ENCODE measurements around the gene FLAD1. TPM values are rescaled to one million over a fixed set of nuclear protein-coding genes. Genes with fewer than 3 reads are reported as not detected.

FLAD1 gene
- total RNA-seq, 1 donor from 2014 or later, result 28.7 TPM

DNA sequence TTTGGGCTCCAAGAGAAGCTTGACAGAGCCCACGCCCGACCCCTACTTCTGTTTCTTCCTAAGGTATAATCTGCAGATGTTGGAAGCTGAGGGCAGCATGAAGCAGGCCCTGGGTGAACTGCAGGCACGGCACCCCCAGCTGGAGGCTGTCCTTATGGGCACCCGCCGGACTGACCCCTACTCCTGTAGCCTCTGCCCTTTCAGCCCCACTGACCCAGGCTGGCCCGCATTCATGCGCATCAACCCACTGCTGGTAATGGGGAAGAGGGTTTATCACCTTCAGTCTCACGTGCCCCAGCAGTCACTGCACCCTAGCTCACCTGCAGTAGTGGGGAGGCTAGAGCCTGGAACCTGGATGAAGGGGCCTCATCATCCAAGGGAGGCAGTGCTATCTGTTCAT is 7.1 kb downstream of the FLAD1 start:
- H3K27ac Mint-ChIP-seq (ENCODE audit: unreplicated experiment), result no peak overlapping the region
- TF ChIP-seq, protein P1, sequence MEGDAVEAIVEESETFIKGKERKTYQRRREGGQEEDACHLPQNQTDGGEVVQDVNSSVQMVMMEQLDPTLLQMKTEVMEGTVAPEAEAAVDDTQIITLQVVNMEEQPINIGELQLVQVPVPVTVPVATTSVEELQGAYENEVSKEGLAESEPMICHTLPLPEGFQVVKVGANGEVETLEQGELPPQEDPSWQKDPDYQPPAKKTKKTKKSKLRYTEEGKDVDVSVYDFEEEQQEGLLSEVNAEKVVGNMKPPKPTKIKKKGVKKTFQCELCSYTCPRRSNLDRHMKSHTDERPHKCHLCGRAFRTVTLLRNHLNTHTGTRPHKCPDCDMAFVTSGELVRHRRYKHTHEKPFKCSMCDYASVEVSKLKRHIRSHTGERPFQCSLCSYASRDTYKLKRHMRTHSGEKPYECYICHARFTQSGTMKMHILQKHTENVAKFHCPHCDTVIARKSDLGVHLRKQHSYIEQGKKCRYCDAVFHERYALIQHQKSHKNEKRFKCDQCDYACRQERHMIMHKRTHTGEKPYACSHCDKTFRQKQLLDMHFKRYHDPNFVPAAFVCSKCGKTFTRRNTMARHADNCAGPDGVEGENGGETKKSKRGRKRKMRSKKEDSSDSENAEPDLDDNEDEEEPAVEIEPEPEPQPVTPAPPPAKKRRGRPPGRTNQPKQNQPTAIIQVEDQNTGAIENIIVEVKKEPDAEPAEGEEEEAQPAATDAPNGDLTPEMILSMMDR (IDR thresholded peaks at IDR 0.05), result no peak
- peaks cover 4% of the 10 kb centered on the region for H3K4me1 Mint-ChIP-seq (ENCODE audit: low read depth)
- H3K4me3 Mint-ChIP-seq (ENCODE audit: unreplicated experiment), result no peak overlapping the region
- H3K9me3 Mint-ChIP-seq (ENCODE audit: low read depth), result no peaks in the 10 kb centered on the region
- peak; percentile 92 for DNase-seq (ENCODE audit: low spot score)
- no peaks in the 10 kb centered on the region for H3K27me3 Mint-ChIP-seq (ENCODE audit: low read depth)
- peaks cover 7% of the 10 kb centered on the region for H3K36me3 Mint-ChIP-seq (ENCODE audit: low read depth)

DNA sequence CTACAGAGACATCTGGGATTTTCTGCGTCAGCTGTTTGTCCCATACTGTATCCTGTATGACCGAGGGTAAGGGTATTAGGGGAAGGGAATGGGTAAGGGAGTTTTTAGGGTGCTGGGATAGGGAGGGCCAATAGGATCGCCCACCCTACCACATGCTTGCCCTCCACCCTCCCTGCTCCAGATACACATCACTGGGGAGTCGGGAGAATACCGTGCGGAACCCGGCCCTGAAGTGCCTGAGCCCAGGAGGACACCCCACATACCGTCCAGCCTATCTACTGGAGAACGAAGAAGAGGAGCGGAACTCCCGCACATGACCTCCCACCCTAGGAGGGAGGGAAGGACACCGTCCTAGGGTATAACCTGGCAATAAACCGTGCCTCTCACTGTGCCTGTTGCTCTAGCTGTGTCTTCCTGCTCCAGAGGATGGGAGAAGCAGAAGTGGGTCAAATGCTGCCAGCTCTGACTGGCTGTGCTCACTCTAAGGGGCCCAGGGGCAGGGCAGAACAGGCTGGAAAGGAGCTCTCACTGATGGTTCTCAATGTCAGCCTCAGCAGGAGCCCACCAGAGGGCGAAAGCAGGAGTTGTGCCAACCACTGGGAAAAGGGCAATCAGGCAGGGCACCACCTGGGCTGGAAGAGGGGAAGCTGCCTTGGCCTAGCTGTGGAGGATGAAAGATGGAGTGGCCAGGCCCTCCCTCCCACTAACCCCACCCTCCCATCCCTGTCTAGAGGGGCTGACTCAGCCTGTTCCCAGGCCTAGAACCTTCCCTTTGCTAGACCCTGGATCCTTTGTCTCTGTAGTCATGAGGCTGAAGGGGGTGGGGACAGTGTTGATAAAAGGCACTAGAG is 9.8 kb downstream of the FLAD1 start:
- TF ChIP-seq, protein P1 (IDR thresholded peaks at IDR 0.05), result peak; percentile 50
- Mint-ChIP-seq H3K36me3 (ENCODE audit: low read depth) (peaks cover 7% of the 10 kb centered on the region), H3K9me3 (ENCODE audit: low read depth) (no peaks in the 10 kb centered on the region), H3K4me1 (ENCODE audit: low read depth) (peaks cover 6% of the 10 kb centered on the region), H3K27me3 (ENCODE audit: low read depth) (no peaks in the 10 kb centered on the region), H3K27ac (ENCODE audit: unreplicated experiment) (no peak overlapping the region), H3K4me3 (ENCODE audit: unreplicated experiment) (no peak overlapping the region)
- DNase-seq (ENCODE audit: low spot score), result peak; percentile 59

DNA sequence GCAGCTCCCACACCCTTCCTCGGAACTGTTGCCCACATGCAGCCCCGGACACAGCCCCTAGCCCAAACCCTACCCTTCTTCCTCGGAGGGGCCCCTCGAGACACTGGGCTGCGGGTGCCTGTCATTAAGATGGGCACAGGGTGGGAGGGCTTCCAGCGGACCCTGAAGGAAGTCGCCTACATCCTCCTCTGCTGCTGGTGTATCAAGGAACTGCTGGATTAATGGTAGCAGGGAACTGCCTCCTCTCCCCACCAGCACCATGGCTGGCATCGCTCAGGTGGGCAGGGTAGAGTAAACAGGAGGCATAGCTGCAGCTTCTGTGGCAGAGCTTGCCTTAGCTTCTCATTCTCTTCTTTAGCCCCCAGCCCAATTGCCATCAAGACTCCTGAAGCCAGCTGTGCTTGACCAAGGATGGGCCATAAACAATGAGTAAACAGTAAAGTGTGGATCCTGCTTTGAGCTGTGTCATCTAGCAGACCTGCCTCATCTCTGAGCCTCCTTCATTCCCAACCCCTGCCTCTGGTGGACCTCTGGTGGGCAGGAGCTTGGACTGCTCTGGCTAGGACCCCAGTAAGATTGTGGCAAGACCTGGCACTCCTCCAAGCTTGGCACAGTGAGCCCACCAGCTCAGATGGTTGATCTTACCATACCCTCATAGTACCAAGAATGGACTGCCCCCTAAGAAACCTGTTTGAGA is 10.6 kb downstream of the FLAD1 start, which contains the start of gene LENEP:
Gene LENEP (plus strand): TSS at position 15 of the 697 bp plus-strand sequence. CDS start 22 bp downstream, at position 37.
- no peaks in the 10 kb centered on the region for H3K9me3 Mint-ChIP-seq (ENCODE audit: low read depth)
- no peaks in the 10 kb centered on the region for H3K27me3 Mint-ChIP-seq (ENCODE audit: low read depth)
- H3K4me1 Mint-ChIP-seq (ENCODE audit: low read depth), result peaks cover 7% of the 10 kb centered on the region
- peaks cover 5% of the 10 kb centered on the region for H3K36me3 Mint-ChIP-seq (ENCODE audit: low read depth)
- DNase-seq (ENCODE audit: low spot score), result peak; percentile 50
- H3K27ac Mint-ChIP-seq (ENCODE audit: unreplicated experiment), result no peak within 1 kb of the TSS
- H3K4me3 Mint-ChIP-seq (ENCODE audit: unreplicated experiment), result no peak within 1 kb of the TSS
- TF ChIP-seq, protein P1 (IDR thresholded peaks at IDR 0.05), result no peak

DNA sequence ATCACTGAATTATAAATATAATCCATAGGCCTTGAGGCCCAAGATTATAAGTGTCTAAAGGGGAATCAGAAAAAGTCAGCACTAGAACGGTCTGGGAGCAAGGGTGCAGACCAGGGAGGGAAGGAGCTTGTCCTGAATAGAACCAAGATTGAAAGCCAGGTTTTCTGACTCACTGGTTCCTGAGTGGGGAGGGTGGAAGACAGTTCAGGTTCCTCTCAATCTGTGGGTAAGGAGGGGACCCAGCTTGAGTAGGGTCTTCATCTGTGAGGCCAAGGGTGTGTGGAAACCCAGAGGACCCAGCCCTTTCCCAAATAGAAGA is 11.1 kb downstream of the FLAD1 start:
- Mint-ChIP-seq H3K9me3 (ENCODE audit: low read depth) (no peaks in the 10 kb centered on the region), H3K4me3 (ENCODE audit: unreplicated experiment) (no peak overlapping the region), H3K27me3 (ENCODE audit: low read depth) (no peaks in the 10 kb centered on the region), H3K4me1 (ENCODE audit: low read depth) (peaks cover 12% of the 10 kb centered on the region), H3K36me3 (ENCODE audit: low read depth) (peaks cover 2% of the 10 kb centered on the region), H3K27ac (ENCODE audit: unreplicated experiment) (no peak overlapping the region)
- TF ChIP-seq, protein P1 (IDR thresholded peaks at IDR 0.05), result no peak
- no peak for DNase-seq (ENCODE audit: low spot score)

DNA sequence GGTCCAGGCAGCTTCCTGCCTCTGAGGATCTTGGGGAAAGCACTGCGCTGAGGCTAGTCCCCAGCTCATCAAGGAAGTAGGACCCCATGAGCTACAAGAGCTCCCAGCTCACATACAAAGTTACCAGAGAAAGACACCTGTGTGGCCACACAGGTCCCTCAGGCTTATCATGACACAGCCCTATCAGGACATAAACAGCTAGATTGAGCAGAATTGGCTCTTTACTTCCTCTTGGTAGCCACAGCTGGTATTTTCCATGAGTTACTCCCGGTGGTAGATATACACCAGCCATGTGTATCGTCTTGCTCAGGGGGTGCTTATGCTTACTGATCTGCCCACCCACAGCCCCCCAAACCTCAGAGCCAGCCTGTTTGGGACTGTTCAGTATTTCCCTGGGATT is 11.4 kb downstream of the FLAD1 start:
- no peak overlapping the region for H3K4me3 Mint-ChIP-seq (ENCODE audit: unreplicated experiment)
- no peak overlapping the region for H3K27ac Mint-ChIP-seq (ENCODE audit: unreplicated experiment)

More for the DNA sequence above, 11.4 kb downstream of the FLAD1 start:
- DNase-seq (ENCODE audit: low spot score), result peak; percentile 25
- H3K36me3 Mint-ChIP-seq (ENCODE audit: low read depth), result peaks cover 2% of the 10 kb centered on the region
- TF ChIP-seq, protein P1 (IDR thresholded peaks at IDR 0.05), result no peak
- peaks cover 14% of the 10 kb centered on the region for H3K4me1 Mint-ChIP-seq (ENCODE audit: low read depth)
- H3K9me3 Mint-ChIP-seq (ENCODE audit: low read depth), result no peaks in the 10 kb centered on the region
- no peaks in the 10 kb centered on the region for H3K27me3 Mint-ChIP-seq (ENCODE audit: low read depth)
